Loucy (cell line): ENCODE measurements around the gene SP4.

Experiments used
- EZH2phosphoT487 ChIP-seq: fragments of 200-600 bp; IDR thresholded peaks from 2 replicates; pipeline ENCODE4 v1.6.1; 2018; ENCODE audit warnings: antibody characterized with exemption, mild to moderate bottlenecking, moderate library complexity, borderline replicate concordance
- TF ChIP-seq, protein P1 (sequence below): fragments of 200-600 bp; sonication (generic); conservative IDR thresholded peaks from 2 replicates; pipeline ENCODE4 v1.5.1; 2014; ENCODE audit warnings: mild to moderate bottlenecking, antibody characterized with exemption, low read length

DNA sequence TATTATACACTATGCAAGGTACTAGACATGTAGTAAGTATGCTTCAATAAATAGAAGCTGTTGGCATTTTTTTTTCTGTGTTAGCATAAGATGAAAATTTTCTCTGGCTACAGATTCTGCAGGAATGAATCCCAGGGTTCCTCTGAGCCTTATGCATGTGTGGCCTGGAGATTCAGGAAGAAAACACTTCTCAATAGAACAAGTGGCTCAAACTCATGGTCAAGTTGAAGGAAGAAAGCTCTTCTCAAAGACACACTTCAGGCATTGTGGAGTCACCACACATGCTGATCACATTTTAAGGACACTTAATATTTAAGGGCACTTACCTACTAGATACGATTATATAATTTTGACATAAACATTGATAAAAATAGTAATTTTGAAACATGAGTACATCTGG is 134.5 kb downstream of the SP4 start:
- TF ChIP-seq, protein P1, sequence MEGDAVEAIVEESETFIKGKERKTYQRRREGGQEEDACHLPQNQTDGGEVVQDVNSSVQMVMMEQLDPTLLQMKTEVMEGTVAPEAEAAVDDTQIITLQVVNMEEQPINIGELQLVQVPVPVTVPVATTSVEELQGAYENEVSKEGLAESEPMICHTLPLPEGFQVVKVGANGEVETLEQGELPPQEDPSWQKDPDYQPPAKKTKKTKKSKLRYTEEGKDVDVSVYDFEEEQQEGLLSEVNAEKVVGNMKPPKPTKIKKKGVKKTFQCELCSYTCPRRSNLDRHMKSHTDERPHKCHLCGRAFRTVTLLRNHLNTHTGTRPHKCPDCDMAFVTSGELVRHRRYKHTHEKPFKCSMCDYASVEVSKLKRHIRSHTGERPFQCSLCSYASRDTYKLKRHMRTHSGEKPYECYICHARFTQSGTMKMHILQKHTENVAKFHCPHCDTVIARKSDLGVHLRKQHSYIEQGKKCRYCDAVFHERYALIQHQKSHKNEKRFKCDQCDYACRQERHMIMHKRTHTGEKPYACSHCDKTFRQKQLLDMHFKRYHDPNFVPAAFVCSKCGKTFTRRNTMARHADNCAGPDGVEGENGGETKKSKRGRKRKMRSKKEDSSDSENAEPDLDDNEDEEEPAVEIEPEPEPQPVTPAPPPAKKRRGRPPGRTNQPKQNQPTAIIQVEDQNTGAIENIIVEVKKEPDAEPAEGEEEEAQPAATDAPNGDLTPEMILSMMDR = no peak
- no peak for TF ChIP-seq EZH2phosphoT487
